GM12878 (cell line): ENCODE measurements around the gene VARS2. TPM values are rescaled to one million over a fixed set of nuclear protein-coding genes. Genes with fewer than 3 reads are reported as not detected.

Source experiments
- JUNB ChIP-seq: IDR thresholded peaks from 2 replicates; pipeline ENCODE4 v1.6.1; 2016; ENCODE audit warnings: antibody characterized with exemption, mild to moderate bottlenecking
- MXI1 ChIP-seq: fragments of 150-350 bp; IDR thresholded peaks from 2 replicates; pipeline ENCODE4 v1.6.1; 2011; ENCODE audit warnings: low read depth, mild to moderate bottlenecking, inconsistent platforms, low read length, improper control_type of control experiment
- SIX5 ChIP-seq: IDR thresholded peaks from 2 replicates; pipeline ENCODE4 v1.6.1; 2011; ENCODE audit warnings: mild to moderate bottlenecking, low read depth, low read length, moderate library complexity; ENCODE audit not compliant: severe bottlenecking
- TAF1 ChIP-seq: IDR thresholded peaks from 2 replicates; pipeline ENCODE4 v1.6.1; 2011; ENCODE audit warnings: mild to moderate bottlenecking, low read depth, low read length, borderline replicate concordance
- polyA plus RNA-seq, 11 experiments: library from polyadenylated mRNA; depleted of rRNA in 4 of 11; unstranded in 6 of 11; stranded (reverse) in 5 of 11; fragments of >200 nt; fragmentation: Nextera tagmentation in 4 of 11; fragmentation: Illumina TruSeq in 1 of 11; extraction: Ambion mirVana in 4 of 11; extraction: Trizol in 1 of 11; gene quantifications; 1 replicate in 1 of 11; 2 replicates in 10 of 11; pipeline versions ENCODE4 v1.2.1 to v1.2.3, GENCODE V29; 2011 to 2016; ENCODE audit warnings: inconsistent platforms in 2 of 11, missing spikeins in 2 of 11, low read depth in 1 of 11
- total RNA-seq, 4 experiments: library from RNA; depleted of rRNA in 3 of 4; stranded (reverse); fragments of >200 nt in 3 of 4; fragmentation: Illumina TruSeq in 1 of 4; extraction: Trizol in 1 of 4; gene quantifications; 2 replicates each; pipeline versions ENCODE4 v1.2.1 to v1.2.3, GENCODE V29; 2013 to 2021
- TF ChIP-seq, protein P1 (sequence below): fragments of 150-350 bp; IDR thresholded peaks from 2 replicates; pipeline ENCODE4 v1.6.1; 2014; ENCODE audit warnings: mild to moderate bottlenecking, low read depth, low read length
- TF ChIP-seq, protein P2 (sequence below): fragments of 450-650 bp; formaldehyde crosslinking; IDR thresholded peaks from 2 replicates; pipeline ENCODE4 v1.4.0; 2022; ENCODE audit warnings: mild to moderate bottlenecking, moderate library complexity
- TF ChIP-seq, protein P3 (sequence below): fragments of 450-650 bp; IDR thresholded peaks from 2 replicates; pipeline ENCODE4 v1.6.1; 2017; ENCODE audit warnings: borderline replicate concordance

The VARS2 gene
- total and polyA plus RNA-seq, 10 of the 15 experiments (the other 5 are each of a cell fraction or from before 2014, with no cell fraction given) = 3.8 to 70.7 (median 49.1) TPM

GRCh38 chr6:30907758-30908591, 6.1 kb upstream of the VARS2 start, which contains the start of gene GTF2H4 (continued):
- TF ChIP-seq MXI1 (no peak), SIX5 (peak; percentile 97), TAF1 (0 out of 2 replicates have a peak, but pooled peaks have one; percentile 20), JUNB (no peak; the same call in 1 of the 2 replicates)
- TF ChIP-seq, protein P1, sequence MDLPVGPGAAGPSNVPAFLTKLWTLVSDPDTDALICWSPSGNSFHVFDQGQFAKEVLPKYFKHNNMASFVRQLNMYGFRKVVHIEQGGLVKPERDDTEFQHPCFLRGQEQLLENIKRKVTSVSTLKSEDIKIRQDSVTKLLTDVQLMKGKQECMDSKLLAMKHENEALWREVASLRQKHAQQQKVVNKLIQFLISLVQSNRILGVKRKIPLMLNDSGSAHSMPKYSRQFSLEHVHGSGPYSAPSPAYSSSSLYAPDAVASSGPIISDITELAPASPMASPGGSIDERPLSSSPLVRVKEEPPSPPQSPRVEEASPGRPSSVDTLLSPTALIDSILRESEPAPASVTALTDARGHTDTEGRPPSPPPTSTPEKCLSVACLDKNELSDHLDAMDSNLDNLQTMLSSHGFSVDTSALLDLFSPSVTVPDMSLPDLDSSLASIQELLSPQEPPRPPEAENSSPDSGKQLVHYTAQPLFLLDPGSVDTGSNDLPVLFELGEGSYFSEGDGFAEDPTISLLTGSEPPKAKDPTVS = no peak; the same call in none of the 2 replicates
- TF ChIP-seq, protein P2, sequence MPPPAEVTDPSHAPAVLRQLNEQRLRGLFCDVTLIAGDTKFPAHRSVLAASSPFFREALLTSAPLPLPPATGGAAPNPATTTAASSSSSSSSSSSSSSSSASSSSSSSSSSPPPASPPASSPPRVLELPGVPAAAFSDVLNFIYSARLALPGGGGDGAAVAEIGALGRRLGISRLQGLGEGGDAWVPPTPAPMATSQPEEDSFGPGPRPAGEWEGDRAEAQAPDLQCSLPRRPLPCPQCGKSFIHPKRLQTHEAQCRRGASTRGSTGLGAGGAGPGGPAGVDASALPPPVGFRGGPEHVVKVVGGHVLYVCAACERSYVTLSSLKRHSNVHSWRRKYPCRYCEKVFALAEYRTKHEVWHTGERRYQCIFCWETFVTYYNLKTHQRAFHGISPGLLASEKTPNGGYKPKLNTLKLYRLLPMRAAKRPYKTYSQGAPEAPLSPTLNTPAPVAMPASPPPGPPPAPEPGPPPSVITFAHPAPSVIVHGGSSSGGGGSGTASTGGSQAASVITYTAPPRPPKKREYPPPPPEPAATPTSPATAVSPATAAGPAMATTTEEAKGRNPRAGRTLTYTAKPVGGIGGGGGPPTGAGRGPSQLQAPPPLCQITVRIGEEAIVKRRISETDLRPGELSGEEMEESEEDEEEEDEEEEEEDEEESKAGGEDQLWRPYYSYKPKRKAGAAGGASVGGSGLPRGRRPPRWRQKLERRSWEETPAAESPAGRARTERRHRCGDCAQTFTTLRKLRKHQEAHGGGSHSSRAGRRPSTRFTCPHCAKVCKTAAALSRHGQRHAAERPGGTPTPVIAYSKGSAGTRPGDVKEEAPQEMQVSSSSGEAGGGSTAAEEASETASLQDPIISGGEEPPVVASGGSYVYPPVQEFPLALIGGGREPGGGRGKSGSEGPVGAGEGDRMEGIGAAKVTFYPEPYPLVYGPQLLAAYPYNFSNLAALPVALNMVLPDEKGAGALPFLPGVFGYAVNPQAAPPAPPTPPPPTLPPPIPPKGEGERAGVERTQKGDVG (CRISPR knock-in tag) = no peak
- TF ChIP-seq, protein P3, sequence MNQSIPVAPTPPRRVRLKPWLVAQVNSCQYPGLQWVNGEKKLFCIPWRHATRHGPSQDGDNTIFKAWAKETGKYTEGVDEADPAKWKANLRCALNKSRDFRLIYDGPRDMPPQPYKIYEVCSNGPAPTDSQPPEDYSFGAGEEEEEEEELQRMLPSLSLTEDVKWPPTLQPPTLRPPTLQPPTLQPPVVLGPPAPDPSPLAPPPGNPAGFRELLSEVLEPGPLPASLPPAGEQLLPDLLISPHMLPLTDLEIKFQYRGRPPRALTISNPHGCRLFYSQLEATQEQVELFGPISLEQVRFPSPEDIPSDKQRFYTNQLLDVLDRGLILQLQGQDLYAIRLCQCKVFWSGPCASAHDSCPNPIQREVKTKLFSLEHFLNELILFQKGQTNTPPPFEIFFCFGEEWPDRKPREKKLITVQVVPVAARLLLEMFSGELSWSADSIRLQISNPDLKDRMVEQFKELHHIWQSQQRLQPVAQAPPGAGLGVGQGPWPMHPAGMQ = peak; percentile 36; the same call in 1 of the 2 replicates
